Measurements from ENCODE around the gene AGBL4.

Gene AGBL4

DNA sequence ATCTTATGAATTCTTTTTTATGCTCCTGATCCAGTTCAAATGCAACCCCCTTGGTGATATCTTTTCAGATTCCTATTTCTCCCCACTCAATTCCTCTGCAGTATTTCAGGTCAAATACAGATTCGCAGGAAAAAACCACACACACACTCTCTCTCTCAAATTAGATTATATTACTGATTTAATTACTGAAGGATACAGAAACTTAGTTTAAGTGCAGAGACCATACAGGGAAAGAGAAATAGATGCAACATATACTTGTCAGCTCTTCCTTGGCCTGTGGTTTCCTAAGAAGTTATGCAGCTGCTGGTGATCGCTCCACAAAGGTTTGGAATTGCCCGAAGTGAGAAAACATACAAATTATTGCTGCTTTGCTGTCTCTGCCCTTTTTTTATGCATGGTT lies 400.9 kb downstream of the AGBL4 start:
- Mint-ChIP-seq H3K4me1 (no peaks in the 10 kb centered on the region), H3K27me3 (ENCODE audit: low read depth) (no peaks in the 10 kb centered on the region), H3K27ac (no peak overlapping the region), H3K9me3 (peaks cover 32% of the 10 kb centered on the region), H3K4me3 (no peak overlapping the region), H3K36me3 (ENCODE audit: low read depth) (no peaks in the 10 kb centered on the region)
- TF ChIP-seq, protein P1, sequence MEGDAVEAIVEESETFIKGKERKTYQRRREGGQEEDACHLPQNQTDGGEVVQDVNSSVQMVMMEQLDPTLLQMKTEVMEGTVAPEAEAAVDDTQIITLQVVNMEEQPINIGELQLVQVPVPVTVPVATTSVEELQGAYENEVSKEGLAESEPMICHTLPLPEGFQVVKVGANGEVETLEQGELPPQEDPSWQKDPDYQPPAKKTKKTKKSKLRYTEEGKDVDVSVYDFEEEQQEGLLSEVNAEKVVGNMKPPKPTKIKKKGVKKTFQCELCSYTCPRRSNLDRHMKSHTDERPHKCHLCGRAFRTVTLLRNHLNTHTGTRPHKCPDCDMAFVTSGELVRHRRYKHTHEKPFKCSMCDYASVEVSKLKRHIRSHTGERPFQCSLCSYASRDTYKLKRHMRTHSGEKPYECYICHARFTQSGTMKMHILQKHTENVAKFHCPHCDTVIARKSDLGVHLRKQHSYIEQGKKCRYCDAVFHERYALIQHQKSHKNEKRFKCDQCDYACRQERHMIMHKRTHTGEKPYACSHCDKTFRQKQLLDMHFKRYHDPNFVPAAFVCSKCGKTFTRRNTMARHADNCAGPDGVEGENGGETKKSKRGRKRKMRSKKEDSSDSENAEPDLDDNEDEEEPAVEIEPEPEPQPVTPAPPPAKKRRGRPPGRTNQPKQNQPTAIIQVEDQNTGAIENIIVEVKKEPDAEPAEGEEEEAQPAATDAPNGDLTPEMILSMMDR (IDR thresholded peaks at IDR 0.05; ENCODE audit: unreplicated experiment in 3 of 3), result no peak

DNA sequence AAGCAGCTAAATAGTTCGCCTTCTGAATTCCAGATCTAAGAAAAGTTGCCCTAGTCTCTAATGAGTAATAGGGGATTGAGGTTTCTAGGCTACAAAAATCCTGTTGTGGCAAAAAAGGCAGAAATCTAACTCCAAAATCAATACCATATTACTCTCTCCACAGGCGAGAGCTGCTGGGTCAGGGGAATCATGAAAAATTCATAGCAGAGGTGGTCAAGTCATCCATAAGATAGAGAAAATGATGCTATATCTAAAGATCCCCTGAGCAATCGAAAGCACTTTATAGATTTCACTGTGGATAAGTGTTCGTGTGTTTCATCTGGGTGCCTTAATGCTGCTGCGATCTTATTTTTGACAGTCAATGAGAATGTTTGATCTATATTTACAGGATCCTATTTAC lies 417.7 kb downstream of the AGBL4 start:
- Mint-ChIP-seq H3K4me1 (no peaks in the 10 kb centered on the region), H3K27me3 (ENCODE audit: low read depth) (no peaks in the 10 kb centered on the region), H3K9me3 (peaks cover 47% of the 10 kb centered on the region), H3K4me3 (no peak overlapping the region), H3K27ac (no peak overlapping the region), H3K36me3 (ENCODE audit: low read depth) (no peaks in the 10 kb centered on the region)
- TF ChIP-seq, protein P1 (IDR thresholded peaks at IDR 0.05; ENCODE audit: unreplicated experiment in 3 of 3), result no peak

DNA sequence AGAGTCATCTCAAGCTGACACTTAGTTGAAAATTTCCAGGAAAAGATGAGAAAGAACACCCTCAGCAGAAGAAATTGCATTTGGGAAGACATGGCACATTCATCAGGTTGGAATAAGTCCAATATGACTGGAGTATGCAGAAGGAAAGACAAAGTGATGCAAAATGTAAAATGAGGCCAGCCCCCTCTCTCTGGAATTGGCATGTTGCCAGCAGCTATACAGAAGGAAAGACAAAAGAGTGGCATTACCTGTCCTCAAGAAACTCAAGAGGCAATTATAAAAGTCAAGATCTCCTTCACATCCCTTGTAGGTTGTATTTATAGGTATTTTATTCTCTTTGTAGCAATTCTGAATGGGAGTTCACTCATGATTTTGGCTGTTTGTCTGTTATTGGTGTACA lies 426.3 kb downstream of the AGBL4 start:
- TF ChIP-seq, protein P1 (IDR thresholded peaks at IDR 0.05; ENCODE audit: unreplicated experiment in 3 of 3), result no peak
- H3K4me3 Mint-ChIP-seq, result no peak overlapping the region
- H3K4me1 Mint-ChIP-seq, result no peaks in the 10 kb centered on the region
- no peak overlapping the region for H3K27ac Mint-ChIP-seq
- H3K9me3 Mint-ChIP-seq, result peaks cover 42% of the 10 kb centered on the region
- H3K36me3 Mint-ChIP-seq (ENCODE audit: low read depth), result no peaks in the 10 kb centered on the region
- no peaks in the 10 kb centered on the region for H3K27me3 Mint-ChIP-seq (ENCODE audit: low read depth)

DNA sequence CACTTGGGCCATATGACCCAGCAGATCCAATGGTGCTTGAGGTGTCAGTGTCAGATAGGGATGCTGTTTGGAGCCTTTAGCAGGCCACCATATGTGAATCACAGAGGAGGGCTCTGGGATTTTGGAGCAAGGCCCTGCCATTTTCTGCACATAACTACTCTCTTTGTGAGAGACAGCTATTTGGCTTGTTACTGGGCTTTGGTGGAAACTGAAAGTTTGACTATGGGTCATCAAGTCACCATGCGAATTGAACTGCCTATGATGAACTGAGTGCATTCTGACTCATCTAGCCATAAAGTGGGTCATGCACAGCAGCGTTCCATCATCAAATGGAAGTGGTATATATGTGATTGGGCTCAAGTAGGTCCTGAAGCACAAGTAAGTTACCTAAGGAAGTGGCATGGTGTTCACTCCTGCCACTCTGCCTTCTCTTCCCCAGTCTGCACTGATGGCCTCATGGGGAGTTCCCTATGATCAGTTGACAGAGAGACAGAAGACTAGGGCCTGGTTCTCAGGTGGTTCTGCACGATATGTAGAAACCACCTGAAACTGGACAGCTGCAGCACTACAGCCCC lies 447.3 kb downstream of the AGBL4 start:
- Mint-ChIP-seq H3K36me3 (ENCODE audit: low read depth) (no peaks in the 10 kb centered on the region), H3K9me3 (peaks cover 56% of the 10 kb centered on the region), H3K4me3 (no peak overlapping the region), H3K27me3 (ENCODE audit: low read depth) (no peaks in the 10 kb centered on the region), H3K4me1 (no peaks in the 10 kb centered on the region), H3K27ac (no peak overlapping the region)
- TF ChIP-seq, protein P1 (IDR thresholded peaks at IDR 0.05; ENCODE audit: unreplicated experiment in 3 of 3), result no peak

DNA sequence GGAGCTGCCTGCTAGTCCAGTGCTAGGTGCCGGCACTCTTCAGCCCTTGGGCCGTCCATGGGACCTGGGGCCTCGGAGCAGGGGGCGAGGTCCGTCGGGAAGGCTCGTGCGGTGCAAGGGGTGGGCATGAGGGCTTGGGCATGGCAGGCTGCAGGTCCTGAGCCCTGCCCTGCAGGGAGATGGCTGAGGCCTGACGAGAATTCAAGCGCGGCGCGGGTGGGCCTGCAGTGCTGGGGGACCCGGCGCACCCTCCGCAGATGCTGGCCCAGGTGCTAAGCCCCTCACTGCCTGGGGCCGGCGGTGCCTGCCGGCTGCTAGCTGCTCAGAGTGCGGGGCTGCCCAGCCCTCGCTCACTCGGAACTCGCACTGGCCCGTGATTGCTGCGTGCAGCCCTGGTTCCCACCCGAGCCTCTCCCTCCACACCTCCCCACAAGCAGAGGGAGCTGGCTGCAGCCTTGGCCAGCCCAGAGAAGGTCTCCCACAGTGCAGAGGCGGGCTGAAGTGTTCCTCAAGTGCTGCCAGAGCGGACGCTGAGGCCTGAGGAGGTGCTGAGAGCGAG lies 467.0 kb downstream of the AGBL4 start:
- no peaks in the 10 kb centered on the region for H3K4me1 Mint-ChIP-seq
- no peak overlapping the region for H3K27ac Mint-ChIP-seq
- peaks cover 39% of the 10 kb centered on the region for H3K9me3 Mint-ChIP-seq
- H3K4me3 Mint-ChIP-seq, result no peak overlapping the region
- TF ChIP-seq, protein P1 (IDR thresholded peaks at IDR 0.05; ENCODE audit: unreplicated experiment in 3 of 3), result no peak
- no peaks in the 10 kb centered on the region for H3K27me3 Mint-ChIP-seq (ENCODE audit: low read depth)
- no peaks in the 10 kb centered on the region for H3K36me3 Mint-ChIP-seq (ENCODE audit: low read depth)

DNA sequence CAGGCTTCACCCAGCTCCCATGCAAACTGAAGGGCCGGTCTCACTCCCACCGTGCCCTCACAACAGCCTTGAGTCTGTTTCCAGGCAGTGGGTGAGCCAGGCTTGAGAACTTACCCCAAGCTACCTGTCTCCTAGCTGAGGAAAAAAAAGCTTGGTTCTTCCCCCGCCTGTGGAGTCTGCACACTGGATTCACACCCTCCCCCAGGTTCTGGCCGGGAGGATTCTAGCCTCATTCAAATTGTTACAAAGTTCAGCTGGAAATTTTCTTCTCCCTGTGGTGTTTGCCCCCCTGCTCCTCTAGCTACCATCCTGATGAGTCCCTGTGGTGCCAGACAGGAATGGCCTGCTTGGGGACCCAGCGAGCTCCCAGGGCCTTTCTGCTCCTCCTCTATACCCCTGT lies 471.7 kb downstream of the AGBL4 start:
- Mint-ChIP-seq H3K27ac (no peak overlapping the region), H3K36me3 (ENCODE audit: low read depth) (no peaks in the 10 kb centered on the region), H3K4me3 (no peak overlapping the region), H3K27me3 (ENCODE audit: low read depth) (no peaks in the 10 kb centered on the region), H3K9me3 (peaks cover 54% of the 10 kb centered on the region), H3K4me1 (no peaks in the 10 kb centered on the region)
- TF ChIP-seq, protein P1 (IDR thresholded peaks at IDR 0.05; ENCODE audit: unreplicated experiment in 3 of 3), result no peak

All from nephron (organoid).